H1 (cell line): Measurements from ENCODE around the gene CLEC1A. TPM values are rescaled to one million over a fixed set of nuclear protein-coding genes. Genes with fewer than 3 reads are reported as not detected.

Source experiments
- CTCF ChIA-PET: fragments of 300-600 bp; sonication (Branson Sonifier 250); formaldehyde crosslinking; loops from one replicate; lab custom pipeline; 2021; ENCODE audit not compliant: partially characterized antibody; lab: Charles Lee
- POLR2A ChIA-PET: fragments of 300-600 bp; sonication (Branson Sonifier 250); formaldehyde crosslinking; loops from one replicate; lab custom pipeline; 2021; ENCODE audit warnings: inconsistent platforms; ENCODE audit not compliant: partially characterized antibody; lab: Charles Lee
- DNase-seq, 2 experiments: peaks; one replicate each; pipeline versions ENCODE4 v3.0.0 to v3.0.0-alpha.2; 2010 to 2022; ENCODE audit warnings: low spot score in 2 of 2, low read depth in 1 of 2, mixed read lengths in 1 of 2
- FAIRE-seq: peaks from 2 replicates; lab custom pipeline; 2011; peaks lifted over from hg19 to GRCh38; lab: Jason Lieb, UNC
- H2AFZ ChIP-seq: 2 replicates; pipeline ENCODE4 v1.8.1; 2012; ENCODE audit warnings: low read length, inconsistent platforms
- H2AK5ac ChIP-seq: 2 replicates; pipeline ENCODE4 v1.6.1; 2013; ENCODE audit warnings: low read depth, low read length
- H2BK120ac ChIP-seq: replicated peaks from 2 replicates; pipeline ENCODE3; 2013; ENCODE audit warnings: low read depth, low read length, inconsistent platforms
- H2BK12ac ChIP-seq: 2 replicates; pipeline ENCODE4 v1.6.1; 2013; ENCODE audit warnings: low read depth, low read length
- H2BK15ac ChIP-seq: 2 replicates; pipeline ENCODE4 v1.6.1; 2013; ENCODE audit warnings: low read length
- H2BK20ac ChIP-seq: 2 replicates; pipeline ENCODE4 v1.6.1; 2013; ENCODE audit warnings: low read length
- H2BK5ac ChIP-seq: 2 replicates; pipeline ENCODE4 v1.6.1; 2013; ENCODE audit warnings: low read depth, low read length
- H3K14ac ChIP-seq: 2 replicates; pipeline ENCODE4 v1.6.1; 2013; ENCODE audit warnings: inconsistent platforms; ENCODE audit not compliant: insufficient read length
- H3K18ac ChIP-seq: 2 replicates; pipeline ENCODE4 v1.6.1; 2013; ENCODE audit warnings: low read length; ENCODE audit errors: extremely low read depth
- H3K23ac ChIP-seq: 2 replicates; pipeline ENCODE4 v1.6.1; 2013; ENCODE audit warnings: inconsistent platforms; ENCODE audit not compliant: insufficient read length
- H3K23me2 ChIP-seq: 2 replicates; pipeline ENCODE4 v1.6.1; 2013; ENCODE audit warnings: low read depth, low read length
- H3K27ac ChIP-seq: 2 replicates; pipeline ENCODE4 v1.6.1; 2011; ENCODE audit warnings: low read depth, low read length, inconsistent platforms
- H3K27me3 ChIP-seq, 4 experiments: replicated peaks in 1 of 4; 1 replicate in 1 of 4; 2 replicates in 3 of 4; pipeline versions ENCODE4 v1.6.1 to v1.8.1; 2011 to 2013; ENCODE audit warnings: low read length in 3 of 4, mild to moderate bottlenecking in 3 of 4, inconsistent platforms in 2 of 4, mixed read lengths in 2 of 4, moderate library complexity in 1 of 4; ENCODE audit not compliant: control insufficient read depth in 3 of 4, insufficient read depth in 3 of 4; ENCODE audit errors: extremely low read depth in 1 of 4
- H3K36me3 ChIP-seq, 4 experiments: 2 replicates each; pipeline versions ENCODE4 v1.6.1 to v1.8.1; 2011 to 2013; ENCODE audit warnings: mild to moderate bottlenecking in 4 of 4, low read length in 3 of 4, moderate library complexity in 2 of 4, control low read depth in 1 of 4, inconsistent platforms in 1 of 4; ENCODE audit not compliant: insufficient read depth in 4 of 4, control insufficient read depth in 2 of 4
- H3K4ac ChIP-seq: replicated peaks from 2 replicates; pipeline ENCODE3; 2013; ENCODE audit warnings: low read length, low read depth, mixed read lengths, inconsistent platforms; ENCODE audit not compliant: insufficient read length
- H3K4me1 ChIP-seq, 4 experiments: replicated peaks in 1 of 4; 1 replicate in 1 of 4; 2 replicates in 3 of 4; pipeline versions ENCODE4 v1.6.1 to v1.8.1; 2011 to 2013; ENCODE audit warnings: low read length in 3 of 4, inconsistent platforms in 2 of 4, mixed read lengths in 1 of 4; ENCODE audit not compliant: insufficient read depth in 4 of 4, control insufficient read depth in 3 of 4
- H3K4me2 ChIP-seq, 2 experiments: 2 replicates each; pipeline versions ENCODE4 v1.6.1 to v1.8.1; 2011 to 2013; ENCODE audit warnings: low read depth in 2 of 2, low read length in 2 of 2, control low read depth in 1 of 2, inconsistent platforms in 1 of 2, mild to moderate bottlenecking in 1 of 2; ENCODE audit not compliant: insufficient read depth in 1 of 2
- H3K4me3 ChIP-seq, 4 experiments: fragments of 200-600, 300-600 bp in 1 of 4; sonication (generic), shearing (Covaris generic), sonication (Bioruptor Twin) in 1 of 4; 2 replicates each; pipeline versions ENCODE4 v1.5.1 to v1.8.1; 2011 to 2016; ENCODE audit warnings: low read length in 4 of 4, low read depth in 3 of 4, control low read depth in 2 of 4, inconsistent platforms in 2 of 4, mild to moderate bottlenecking in 2 of 4, mixed read lengths in 1 of 4, moderate library complexity in 1 of 4; ENCODE audit not compliant: insufficient read depth in 2 of 4; ENCODE audit errors: extremely low read depth in 1 of 4
- H3K56ac ChIP-seq: replicated peaks from 2 replicates; pipeline ENCODE3; 2013; ENCODE audit warnings: low read depth, mild to moderate bottlenecking, mixed read lengths, low read length, inconsistent platforms; ENCODE audit not compliant: insufficient read length
- H3K79me1 ChIP-seq: 2 replicates; pipeline ENCODE4 v1.6.1; 2013; ENCODE audit warnings: low read depth, low read length, control low read depth
- H3K79me2 ChIP-seq, 2 experiments: 2 replicates each; pipeline versions ENCODE4 v1.6.1 to v1.8.1; 2012 to 2013; ENCODE audit warnings: low read length in 2 of 2, mild to moderate bottlenecking in 2 of 2, inconsistent platforms in 1 of 2; ENCODE audit not compliant: insufficient read depth in 2 of 2, control insufficient read depth in 1 of 2
- H3K9ac ChIP-seq, 4 experiments: replicated peaks in 1 of 4; 1 replicate in 1 of 4; 2 replicates in 3 of 4; pipeline versions ENCODE4 v1.6.1 to v1.8.1; 2011 to 2013; ENCODE audit warnings: low read depth in 3 of 4, low read length in 3 of 4, control low read depth in 2 of 4, mild to moderate bottlenecking in 2 of 4, moderate library complexity in 2 of 4, inconsistent platforms in 1 of 4; ENCODE audit errors: extremely low read depth in 1 of 4
- H3K9me3 ChIP-seq, 2 experiments: 2 replicates each; pipeline versions ENCODE4 v1.6.1 to v1.8.1; 2012 to 2013; ENCODE audit warnings: mild to moderate bottlenecking in 2 of 2, moderate library complexity in 2 of 2, control low read depth in 1 of 2, inconsistent platforms in 1 of 2, low read depth in 1 of 2, low read length in 1 of 2, mixed read lengths in 1 of 2; ENCODE audit not compliant: insufficient read depth in 2 of 2
- H4K20me1 ChIP-seq, 2 experiments: replicated peaks in 1 of 2; 2 replicates each; pipeline versions ENCODE3 to v1.8.1; 2011 to 2013; ENCODE audit warnings: inconsistent platforms in 2 of 2, low read length in 2 of 2, mild to moderate bottlenecking in 1 of 2; ENCODE audit not compliant: insufficient read depth in 2 of 2, control insufficient read depth in 1 of 2
- H4K5ac ChIP-seq: 2 replicates; pipeline ENCODE4 v1.6.1; 2013; ENCODE audit warnings: low read length, low read depth, mixed read lengths, inconsistent platforms; ENCODE audit not compliant: insufficient read length
- H4K8ac ChIP-seq: 2 replicates; pipeline ENCODE4 v1.8.0; 2013; ENCODE audit warnings: mild to moderate bottlenecking, moderate library complexity, low read length, inconsistent platforms; ENCODE audit not compliant: insufficient read depth; ENCODE audit errors: extremely low read depth
- H4K91ac ChIP-seq: replicated peaks from 2 replicates; pipeline ENCODE3; 2013; ENCODE audit warnings: low read length, mixed read lengths, inconsistent platforms; ENCODE audit not compliant: insufficient read length
- BCL11A ChIP-seq, 2 experiments: IDR thresholded peaks; one replicate each; pipeline ENCODE4 v1.6.1; 2011; ENCODE audit warnings: low read depth in 2 of 2, low read length in 2 of 2, mild to moderate bottlenecking in 2 of 2
- BRCA1 ChIP-seq: IDR thresholded peaks from 2 replicates; pipeline ENCODE4 v1.6.1; 2012; ENCODE audit warnings: low read depth, low read length, improper control_type of control experiment
- CHD1 ChIP-seq: IDR thresholded peaks from 2 replicates; pipeline ENCODE4 v1.6.1; 2012; ENCODE audit warnings: low read depth, low read length, improper control_type of control experiment
- CREB1 ChIP-seq: IDR thresholded peaks from 2 replicates; pipeline ENCODE4 v1.6.1; 2012; ENCODE audit warnings: inconsistent platforms
- GABPA ChIP-seq: IDR thresholded peaks from 2 replicates; pipeline ENCODE4 v1.6.1; 2011; ENCODE audit warnings: mild to moderate bottlenecking, low read length, moderate library complexity, borderline replicate concordance; ENCODE audit not compliant: insufficient read depth
- HDAC2 ChIP-seq, 2 experiments: fragments of 300-600 bp in 1 of 2; sonication (generic) in 1 of 2; IDR thresholded peaks; 2 replicates each; pipeline ENCODE4 v1.6.1; 2011 to 2012; ENCODE audit warnings: low read depth in 2 of 2, low read length in 2 of 2, mild to moderate bottlenecking in 2 of 2, moderate library complexity in 2 of 2, borderline replicate concordance in 1 of 2, inconsistent platforms in 1 of 2
- NANOG ChIP-seq: IDR thresholded peaks from 2 replicates; pipeline ENCODE4 v1.6.1; 2011; ENCODE audit warnings: low read length, low read depth, mild to moderate bottlenecking, inconsistent platforms; ENCODE audit not compliant: insufficient read depth, poor library complexity, severe bottlenecking
- POLR2A ChIP-seq, 2 experiments: IDR thresholded peaks; 1 replicate in 1 of 2; 2 replicates in 1 of 2; pipeline ENCODE4 v1.6.1; 2011; ENCODE audit warnings: low read depth in 2 of 2, low read length in 2 of 2, mild to moderate bottlenecking in 2 of 2; ENCODE audit errors: control extremely low read depth in 1 of 2
- SIX5 ChIP-seq: IDR thresholded peaks from 2 replicates; pipeline ENCODE4 v1.6.1; 2011; ENCODE audit warnings: mild to moderate bottlenecking, low read depth, low read length
- SP4 ChIP-seq: IDR thresholded peaks from 2 replicates; pipeline ENCODE4 v1.6.1; 2012; ENCODE audit warnings: low read length, inconsistent platforms
- TEAD4 ChIP-seq: IDR thresholded peaks from 2 replicates; pipeline ENCODE4 v1.6.1; 2012; ENCODE audit warnings: low read depth, low read length, inconsistent platforms, mixed read lengths
- WGBS, 2 experiments: shearing (Covaris generic) in 1 of 2; methylation state at CpG; one replicate each; pipeline versions ENCODE4 v1.1.6 to v1.1.7; 2013 to 2015; ENCODE audit warnings: low lambda C conversion rate in 2 of 2, mixed read lengths in 2 of 2, inconsistent platforms in 1 of 2, low coverage in 1 of 2, missing lambda C conversion rate in 1 of 2; ENCODE audit not compliant: insufficient replicate concordance in 2 of 2, insufficient coverage in 1 of 2, insufficient read length in 1 of 2; ENCODE audit errors: extremely low coverage in 1 of 2, missing lambda C conversion rate in 1 of 2; 5-methylcytosine and 5-hydroxymethylcytosine counted together
- polyA plus RNA-seq, 7 experiments: library from polyadenylated mRNA; depleted of rRNA in 3 of 7; stranded (reverse) in 5 of 7; unstranded in 2 of 7; fragments of >200 nt in 5 of 7; fragments of 200-250 nt in 2 of 7; gene quantifications; 1 replicate in 5 of 7; 2 replicates in 1 of 7; 4 replicates in 1 of 7; pipeline versions ENCODE4 v1.2.1 to v1.2.3, GENCODE V29; 2011 to 2013; ENCODE audit warnings: missing spikeins in 2 of 7, mixed read lengths in 2 of 7
- total RNA-seq: library from RNA; stranded (reverse); fragmentation: NEBNext Ultra II Directional; extraction: Animal tissue kit (Norgen Biotek cat#: 25700); gene quantifications from 2 replicates; pipeline ENCODE4 v1.2.1, GENCODE V29; 2021
- TF ChIP-seq, protein P1 (sequence below): IDR thresholded peaks from 2 replicates; pipeline ENCODE4 v1.6.1; 2012; ENCODE audit warnings: inconsistent platforms

CLEC1A gene
- total and polyA plus RNA-seq, 2 of the 8 experiments (the other 6 are each of a cell fraction or from before 2014, with no cell fraction given): 0.20 TPM; not detected in 1

DNA sequence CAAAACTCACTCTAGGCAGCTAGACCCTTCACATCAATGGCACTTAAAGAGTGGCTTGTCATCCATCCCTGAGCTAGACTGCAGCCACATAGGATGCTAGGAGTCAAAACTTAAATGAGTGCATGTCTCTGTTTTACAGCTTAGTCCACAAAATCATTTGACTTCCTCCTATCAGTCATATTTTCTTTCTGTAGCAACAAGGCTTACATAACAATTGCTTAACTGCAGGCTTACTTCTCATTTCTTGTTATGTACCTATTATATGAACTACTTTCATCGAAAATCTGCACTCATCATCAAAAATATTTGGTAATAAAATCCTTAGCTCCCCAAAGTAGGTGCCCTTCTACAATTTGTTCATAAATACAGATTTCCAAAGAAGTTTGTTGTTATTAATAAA is 30.1 kb downstream of the CLEC1A start:
- Histone ChIP-seq H2AFZ (no peak overlapping the region), H3K36me3 (no peaks in the 10 kb centered on the region), H3K27ac (no peak overlapping the region)

More for the DNA sequence above, 30.1 kb downstream of the CLEC1A start:
- Histone ChIP-seq H2BK120ac (no peak overlapping the region), H3K79me2 (no peaks in the 10 kb centered on the region), H3K4me1 (0 out of 7 replicates have a peak, but pooled peaks cover 0 to 2% (median 0%) of the 10 kb centered on the region in 4 experiments), H2AK5ac (no peak overlapping the region), H4K20me1 (no peaks in the 10 kb centered on the region), H4K8ac (no peak overlapping the region), H3K18ac (no peak overlapping the region), H3K79me1 (no peaks in the 10 kb centered on the region), H3K27me3 (no peaks in the 10 kb centered on the region), H3K4ac (no peak overlapping the region), H3K23me2 (no peaks in the 10 kb centered on the region), H4K5ac (no peak overlapping the region), H4K91ac (no peak overlapping the region), H2BK20ac (no peak overlapping the region), H3K23ac (no peak overlapping the region), H3K4me3 (no peak overlapping the region), H2BK5ac (no peak overlapping the region), H3K4me2 (no peak overlapping the region), H3K9me3 (no peaks in the 10 kb centered on the region), H3K14ac (no peak overlapping the region), H2BK15ac (no peak overlapping the region), H2BK12ac (no peak overlapping the region), H3K56ac (no peak overlapping the region), H3K9ac (no peak overlapping the region)
- POLR2A ChIA-PET: no interaction called here
- DNase-seq: no peak
- WGBS, 2 experiments: 81% methylated on average over 1 of the region's 1 CpG; no CpG with 5 or more reads in 1 of the 2 experiments
- CTCF ChIA-PET: interaction anchor here (0.6 kb wide), 1 partner anchor 79 kb away, joined by 3 read pairs; no protein-coding TSS in a partner anchor
- no peak for FAIRE-seq
- TF ChIP-seq NANOG (no peak), HDAC2 (IDR thresholded peaks at IDR 0.05; ENCODE audit: borderline replicate concordance in 1 of 2, low read depth in 2 of 2, low read length in 2 of 2) (no peak), GABPA (no peak), CREB1 (no peak), SIX5 (no peak), TEAD4 (no peak), CHD1 (no peak), BCL11A (IDR thresholded peaks at IDR 0.05; ENCODE audit: low read depth in 2 of 2, low read length in 2 of 2) (no peak), BRCA1 (no peak), POLR2A (IDR thresholded peaks at IDR 0.05; ENCODE audit: control extremely low read depth in 1 of 2, low read depth in 2 of 2, low read length in 2 of 2) (no peak), SP4 (no peak)
- TF ChIP-seq, protein P1, sequence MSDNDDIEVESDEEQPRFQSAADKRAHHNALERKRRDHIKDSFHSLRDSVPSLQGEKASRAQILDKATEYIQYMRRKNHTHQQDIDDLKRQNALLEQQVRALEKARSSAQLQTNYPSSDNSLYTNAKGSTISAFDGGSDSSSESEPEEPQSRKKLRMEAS: no peak
